ENCODE measurements around the gene BIRC2. TPM values are rescaled to one million over a fixed set of nuclear protein-coding genes. Genes with fewer than 3 reads are reported as not detected.
"Not testable (repeated sequence)": the region's sequence is repeated elsewhere in the genome, so short reads cannot be mapped to it uniquely, and the experiment has no call there.

BIRC2 gene
- total RNA-seq, result 100 to 1,000 TPM in 1 of 4 donors, 10 to 100 TPM in 3; 43.9 to 152 (median 72.9) TPM

DNA sequence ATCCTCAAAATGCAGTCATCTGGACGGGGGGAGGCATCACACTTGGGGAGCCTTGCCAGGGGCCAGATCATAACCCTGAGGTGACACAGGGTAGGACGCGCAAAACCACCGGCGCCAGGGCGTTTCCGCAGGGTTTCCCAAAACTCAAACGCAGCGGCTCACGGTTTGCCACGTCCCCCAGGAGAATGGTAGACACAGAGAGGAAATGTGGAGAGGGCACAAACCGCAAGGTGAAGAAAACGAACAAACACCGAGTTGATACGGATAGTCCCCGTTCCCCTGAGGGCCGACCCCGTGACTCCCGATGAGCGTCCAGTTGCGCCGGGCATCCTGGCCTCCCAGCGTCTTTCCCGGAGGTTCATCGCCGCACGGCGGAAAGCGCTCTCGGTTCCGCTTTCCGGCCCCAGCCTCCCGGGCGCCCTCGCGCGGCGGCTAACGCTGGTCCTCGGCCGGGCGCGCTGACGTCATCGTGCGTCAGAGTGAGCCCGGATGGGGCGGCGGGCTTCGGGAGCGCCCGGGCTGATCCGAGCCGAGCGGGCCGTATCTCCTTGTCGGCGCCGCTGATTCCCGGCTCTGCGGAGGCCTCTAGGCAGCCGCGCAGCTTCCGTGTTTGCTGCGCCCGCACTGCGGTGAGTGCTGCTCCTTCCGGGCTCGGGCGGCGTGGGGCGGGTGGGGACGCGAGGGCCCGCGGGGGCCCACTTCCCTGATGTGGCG lies at the start of gene BIRC2:
Gene BIRC2 (plus strand): TSS at position 467 of the 714 bp plus-strand sequence. CDS start 2,641 bp downstream, outside the sequence.
- intact Hi-C loops (cut with DNase I), result loop anchor here (10.0 kb wide), 2 partner anchors 48 to 318 kb away; no protein-coding TSS in a partner anchor
- DNase-seq, result peak; percentile 93 to 96
- peak; percentile 6 to 96 for TF ChIP-seq POLR2A (IDR thresholded peaks at IDR 0.05)
- TF ChIP-seq, protein P1, sequence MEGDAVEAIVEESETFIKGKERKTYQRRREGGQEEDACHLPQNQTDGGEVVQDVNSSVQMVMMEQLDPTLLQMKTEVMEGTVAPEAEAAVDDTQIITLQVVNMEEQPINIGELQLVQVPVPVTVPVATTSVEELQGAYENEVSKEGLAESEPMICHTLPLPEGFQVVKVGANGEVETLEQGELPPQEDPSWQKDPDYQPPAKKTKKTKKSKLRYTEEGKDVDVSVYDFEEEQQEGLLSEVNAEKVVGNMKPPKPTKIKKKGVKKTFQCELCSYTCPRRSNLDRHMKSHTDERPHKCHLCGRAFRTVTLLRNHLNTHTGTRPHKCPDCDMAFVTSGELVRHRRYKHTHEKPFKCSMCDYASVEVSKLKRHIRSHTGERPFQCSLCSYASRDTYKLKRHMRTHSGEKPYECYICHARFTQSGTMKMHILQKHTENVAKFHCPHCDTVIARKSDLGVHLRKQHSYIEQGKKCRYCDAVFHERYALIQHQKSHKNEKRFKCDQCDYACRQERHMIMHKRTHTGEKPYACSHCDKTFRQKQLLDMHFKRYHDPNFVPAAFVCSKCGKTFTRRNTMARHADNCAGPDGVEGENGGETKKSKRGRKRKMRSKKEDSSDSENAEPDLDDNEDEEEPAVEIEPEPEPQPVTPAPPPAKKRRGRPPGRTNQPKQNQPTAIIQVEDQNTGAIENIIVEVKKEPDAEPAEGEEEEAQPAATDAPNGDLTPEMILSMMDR (IDR thresholded peaks at IDR 0.05), result peak; percentile 14 to 94 (median 75)
- WGBS, 2 donors, result 0% methylated on average over 12 to 43 of the region's 77 CpGs
- H3K27ac ChIP-seq, result peak within 1 kb of the TSS; percentile 99
- peak within 1 kb of the TSS; percentile 21 to 76 (median 64) for H3K4me3 ChIP-seq (replicated peaks in 1 of 3)
- H3K36me3 ChIP-seq, result no peaks in the 10 kb centered on the region
- H3K4me1 ChIP-seq, result peaks cover 12 to 20% of the 10 kb centered on the region in 2 donors
- no peaks in the 10 kb centered on the region for H3K9me3 ChIP-seq
- H3K27me3 ChIP-seq, result no peaks in the 10 kb centered on the region

DNA sequence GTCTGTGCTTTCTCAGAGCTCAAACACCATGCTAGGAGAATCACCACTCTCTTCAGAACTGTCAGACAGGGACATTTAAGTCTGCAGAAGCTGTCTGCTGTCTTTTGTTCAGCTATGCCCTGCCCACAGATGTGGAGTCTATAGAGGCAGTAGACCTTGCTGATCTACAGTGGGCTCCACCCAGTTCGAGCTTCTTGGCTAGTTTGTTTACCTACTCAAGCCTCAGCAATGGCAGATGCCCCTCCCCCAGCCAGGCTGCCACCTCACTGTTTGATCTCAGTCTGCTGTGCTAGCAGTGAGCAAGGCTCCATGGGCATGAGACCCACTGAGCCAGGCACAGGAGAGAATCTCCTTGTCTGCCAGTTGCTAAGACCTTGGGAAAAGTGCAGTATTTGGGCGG lies 46.2 kb upstream of the BIRC2 start:
- H3K27me3 ChIP-seq; H3K4me3 ChIP-seq (replicated peaks in 1 of 3); H3K27ac ChIP-seq; H3K9me3 ChIP-seq; intact Hi-C loops (cut with DNase I); H3K4me1 ChIP-seq; DNase-seq; H3K36me3 ChIP-seq: not testable (repeated sequence)
- WGBS, 2 donors, result 73 to 86% methylated on average over 2 of the region's 2 CpGs

DNA sequence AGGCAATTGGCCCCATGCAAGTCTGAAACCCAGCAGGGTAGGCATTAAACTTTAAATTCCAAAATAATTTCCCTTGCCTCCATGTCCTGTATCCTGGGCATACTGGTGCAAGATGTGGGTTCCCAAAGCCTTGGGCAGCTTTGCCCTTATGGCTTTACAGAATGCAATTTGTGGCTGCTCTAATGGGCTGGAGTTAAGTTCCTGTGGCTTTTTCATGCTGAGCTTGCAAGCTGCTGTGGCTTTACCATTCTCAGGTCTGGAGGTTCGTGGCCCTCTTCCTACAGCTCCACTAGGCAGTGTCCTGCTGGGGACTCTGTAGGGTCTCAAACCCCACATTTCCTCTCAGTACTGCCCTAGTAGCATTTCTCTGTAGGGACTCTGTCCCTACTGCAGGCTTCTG lies 44.8 kb upstream of the BIRC2 start:
- intact Hi-C loops (cut with DNase I), result no loop called here
- peaks cover 0 to 11% of the 10 kb centered on the region in 2 donors for H3K4me1 ChIP-seq
- 83 to 91% methylated on average over 1 of the region's 1 CpG for WGBS, 2 donors
- H3K36me3 ChIP-seq, result no peaks in the 10 kb centered on the region
- no peak for TF ChIP-seq POLR2A (IDR thresholded peaks at IDR 0.05)
- TF ChIP-seq, protein P1 (IDR thresholded peaks at IDR 0.05), result no peak
- DNase-seq, result no peak
- no peak overlapping the region for H3K27ac ChIP-seq
- no peaks in the 10 kb centered on the region for H3K9me3 ChIP-seq
- no peak overlapping the region for H3K4me3 ChIP-seq (replicated peaks in 1 of 3)
- H3K27me3 ChIP-seq, result no peaks in the 10 kb centered on the region

DNA sequence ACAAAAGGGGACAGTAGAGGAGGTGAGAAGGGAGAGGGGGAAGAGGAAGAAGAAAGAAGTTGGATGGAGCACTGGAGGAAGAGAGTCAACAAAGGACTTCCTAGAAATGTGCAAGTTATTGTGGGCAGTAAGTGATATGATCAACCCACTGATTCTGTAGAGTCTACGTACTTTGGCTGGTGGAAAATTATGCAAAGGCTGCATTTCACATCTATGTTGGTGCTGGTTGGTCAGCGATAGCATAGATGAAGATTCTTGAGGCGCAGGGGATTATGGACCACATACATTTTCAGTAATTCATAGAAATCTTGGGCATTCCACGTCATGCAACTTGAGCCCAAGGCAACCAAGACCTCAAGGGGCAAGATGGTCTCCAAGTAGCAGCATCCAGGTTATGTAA lies 42.3 kb upstream of the BIRC2 start:
- peaks cover 0 to 11% of the 10 kb centered on the region in 2 donors for H3K4me1 ChIP-seq
- H3K27ac ChIP-seq, result no peak overlapping the region
- intact Hi-C loops (cut with DNase I), result no loop called here
- H3K36me3 ChIP-seq, result no peaks in the 10 kb centered on the region
- no peaks in the 10 kb centered on the region for H3K27me3 ChIP-seq
- no peak for DNase-seq
- no peak overlapping the region for H3K4me3 ChIP-seq (replicated peaks in 1 of 3)
- no peaks in the 10 kb centered on the region for H3K9me3 ChIP-seq
- no peak for TF ChIP-seq POLR2A (IDR thresholded peaks at IDR 0.05)
- TF ChIP-seq, protein P1 (IDR thresholded peaks at IDR 0.05), result no peak
- WGBS, 2 donors, result 93 to 96% methylated on average over 4 of the region's 4 CpGs

DNA sequence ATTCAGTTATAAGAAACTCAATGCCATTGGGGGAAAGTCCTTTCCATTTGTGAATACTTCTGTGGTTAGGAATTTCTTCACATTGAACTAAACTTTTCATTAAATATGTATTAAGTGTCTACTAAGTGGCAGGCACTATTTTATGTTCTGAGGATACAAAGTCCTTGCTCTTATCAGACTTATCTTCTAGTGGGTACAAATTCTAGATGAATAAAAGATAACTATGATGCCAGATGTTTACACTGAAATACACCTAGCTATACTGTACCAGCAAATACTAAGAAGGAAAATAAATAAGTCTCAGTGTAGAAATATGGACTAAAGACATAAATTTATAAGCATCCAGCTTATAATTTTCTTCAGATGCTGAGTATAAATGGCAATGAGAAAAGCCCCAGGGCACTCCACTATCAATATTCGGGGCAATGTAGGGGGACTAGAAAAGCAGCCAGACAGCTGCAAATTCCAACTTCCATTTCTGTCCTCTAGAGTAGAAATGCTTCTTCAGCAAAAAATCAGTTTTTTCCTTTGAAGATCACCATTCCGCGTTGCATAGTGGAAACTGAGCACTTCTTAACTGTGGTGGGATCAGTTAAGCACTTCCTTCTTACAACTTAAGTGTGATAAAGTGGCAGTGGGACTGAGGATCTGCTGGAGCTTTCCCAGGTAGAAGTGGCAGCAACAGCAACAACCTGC lies 41.5 kb upstream of the BIRC2 start:
- Histone ChIP-seq H3K36me3 (no peaks in the 10 kb centered on the region), H3K27me3 (no peaks in the 10 kb centered on the region), H3K4me1 (peaks cover 0 to 11% of the 10 kb centered on the region in 2 donors), H3K27ac (no peak overlapping the region), H3K4me3 (replicated peaks in 1 of 3) (no peak overlapping the region), H3K9me3 (no peaks in the 10 kb centered on the region)
- no peak for DNase-seq
- 20 to 28% methylated on average over 3 of the region's 3 CpGs for WGBS, 2 donors
- TF ChIP-seq POLR2A (IDR thresholded peaks at IDR 0.05), result no peak
- TF ChIP-seq, protein P1 (IDR thresholded peaks at IDR 0.05), result no peak
- intact Hi-C loops (cut with DNase I), result no loop called here
